A549 (cell line): ENCODE results near the gene MAP2.

ENCODE experiments used
- BHLHE40 ChIP-seq: IDR thresholded peaks from 2 replicates; pipeline ENCODE4 v1.6.1; 2012; ENCODE audit warnings: low read depth, low read length, inconsistent platforms
- CHD2 ChIP-seq: fragments of 150-350 bp; IDR thresholded peaks from 2 replicates; pipeline ENCODE4 v1.6.1; 2014; ENCODE audit warnings: low read length; ENCODE audit not compliant: partially characterized antibody
- CTCF ChIP-seq: fragments of >200 bp; sonication (Bioruptor Twin); formaldehyde crosslinking; IDR thresholded peaks from 3 replicates; pipeline ENCODE4 v1.5.1; 2016
- ELK1 ChIP-seq: fragments of 150-350 bp; IDR thresholded peaks from 2 replicates; pipeline ENCODE4 v1.6.1; 2014; ENCODE audit warnings: low read depth, mild to moderate bottlenecking, low read length
- EP300 ChIP-seq, 2 experiments: fragments of >200 bp; sonication (Bioruptor Twin); formaldehyde crosslinking; IDR thresholded peaks; 2 replicates in 1 of 2; 3 replicates in 1 of 2; pipeline ENCODE4 v1.6.1; 2016 to 2017
- ESRRA ChIP-seq: fragments of 150-350 bp; IDR thresholded peaks from 2 replicates; pipeline ENCODE4 v1.6.1; 2014; ENCODE audit warnings: mild to moderate bottlenecking, low read length, borderline replicate concordance
- FOSL2 ChIP-seq, 2 experiments: fragments of 450-650 bp in 1 of 2; fragments of >200 bp in 1 of 2; sonication (Bioruptor Twin) in 1 of 2; formaldehyde crosslinking; IDR thresholded peaks; 2 replicates each; pipeline versions ENCODE4 v1.5.0 to v1.6.1; 2016 to 2020; ENCODE audit warnings: mild to moderate bottlenecking in 1 of 2, moderate library complexity in 1 of 2
- MYC ChIP-seq: IDR thresholded peaks from 2 replicates; pipeline ENCODE4 v1.6.1; 2012; ENCODE audit warnings: mild to moderate bottlenecking, inconsistent platforms, low read length, improper control_type of control experiment, borderline replicate concordance
- POLR2A ChIP-seq: IDR thresholded peaks from 2 replicates; pipeline ENCODE4 v1.6.1; 2012; ENCODE audit warnings: mild to moderate bottlenecking, low read length
- RAD21 ChIP-seq, 2 experiments: fragments of >200 bp in 1 of 2; sonication (Bioruptor Twin) in 1 of 2; formaldehyde crosslinking in 1 of 2; IDR thresholded peaks in 1 of 2; conservative IDR thresholded peaks in 1 of 2; 2 replicates in 1 of 2; 3 replicates in 1 of 2; pipeline ENCODE4 v1.6.1; 2012 to 2018; ENCODE audit warnings: inconsistent platforms in 1 of 2
- RFX5 ChIP-seq: fragments of 450-650 bp; IDR thresholded peaks from 2 replicates; pipeline ENCODE4 v1.7.1; 2014; ENCODE audit warnings: antibody characterized with exemption, mild to moderate bottlenecking, moderate library complexity
- SMC3 ChIP-seq: fragments of >200 bp; sonication (Bioruptor Twin); formaldehyde crosslinking; IDR thresholded peaks from 3 replicates; pipeline ENCODE4 v1.6.1; 2018; ENCODE audit warnings: inconsistent platforms

GRCh38 chr2:209767316-209767715 lies 343.5 kb downstream of the MAP2 start:
- no peak for TF ChIP-seq CHD2
- TF ChIP-seq CTCF: no peak
- TF ChIP-seq POLR2A: no peak
- TF ChIP-seq FOSL2 (IDR thresholded peaks at IDR 0.05): no peak
- no peak for TF ChIP-seq FOSL2 (CRISPR knock-in tag; IDR thresholded peaks at IDR 0.05)
- no peak for TF ChIP-seq RAD21 (conservative IDR thresholded peaks at IDR 0.05 in 1 of 2, IDR thresholded peaks at IDR 0.05 in 1 of 2)
- TF ChIP-seq EP300 (IDR thresholded peaks at IDR 0.05): no peak
- TF ChIP-seq MYC: no peak
- TF ChIP-seq SMC3: no peak
- no peak for TF ChIP-seq ELK1
- TF ChIP-seq RFX5: no peak
- no peak for TF ChIP-seq BHLHE40
- no peak for TF ChIP-seq ESRRA
